Fibroblast of skin of scalp (primary cell): ENCODE data around the gene USHBP1.

Experiments used
- DNase-seq: peaks from one replicate; pipeline ENCODE4 v3.0.0-alpha.2; 2013

The USHBP1 gene

DNA sequence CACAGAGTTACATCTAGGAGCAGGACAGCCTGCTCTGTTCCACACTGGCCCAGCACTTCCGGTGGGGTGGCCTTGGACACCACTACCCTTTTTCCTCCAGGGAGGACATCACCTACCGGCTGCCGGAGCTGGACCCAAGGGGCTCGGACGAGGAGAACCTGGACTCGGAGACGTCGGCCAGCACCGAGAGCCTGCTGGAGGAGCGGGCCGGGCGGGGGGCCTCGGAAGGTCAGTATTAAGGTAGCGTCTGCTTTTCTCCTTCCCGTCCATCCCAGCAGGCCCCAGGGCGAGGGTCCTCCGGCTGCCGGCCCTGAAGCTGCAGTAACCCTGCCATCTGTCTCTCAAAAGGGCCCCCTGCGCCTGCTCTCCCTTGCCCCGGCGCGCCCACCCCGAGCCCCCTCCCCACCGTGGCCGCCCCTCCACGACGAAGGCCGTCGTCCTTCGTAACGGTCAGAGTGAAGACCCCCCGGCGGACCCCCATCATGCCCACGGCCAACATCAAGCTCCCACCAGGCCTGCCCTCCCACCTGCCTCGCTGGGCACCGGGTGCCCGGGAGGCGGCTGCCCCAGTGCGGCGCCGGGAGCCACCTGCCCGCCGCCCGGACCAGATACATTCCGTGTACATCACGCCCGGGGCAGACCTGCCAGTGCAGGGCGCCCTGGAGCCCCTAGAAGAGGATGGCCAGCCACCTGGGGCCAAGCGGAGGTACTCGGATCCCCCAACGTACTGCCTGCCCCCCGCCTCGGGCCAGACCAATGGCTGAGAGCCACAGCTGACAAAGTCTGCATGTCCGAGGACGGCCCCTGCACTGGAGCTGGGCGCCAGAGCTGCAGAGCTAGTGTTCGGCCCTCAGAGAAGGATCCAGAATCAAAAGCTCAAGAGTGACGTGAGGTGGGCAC lies 52.7 kb downstream of the USHBP1 start:
- no peak for DNase-seq

- DNase-seq: no peak
Measured at GRCh38 chr19:17210296-17210695, 54.2 kb downstream of the USHBP1 start.

GRCh38 chr19:17209126-17210036 lies 55.2 kb downstream of the USHBP1 start:
- peak; percentile 48 for DNase-seq

DNA sequence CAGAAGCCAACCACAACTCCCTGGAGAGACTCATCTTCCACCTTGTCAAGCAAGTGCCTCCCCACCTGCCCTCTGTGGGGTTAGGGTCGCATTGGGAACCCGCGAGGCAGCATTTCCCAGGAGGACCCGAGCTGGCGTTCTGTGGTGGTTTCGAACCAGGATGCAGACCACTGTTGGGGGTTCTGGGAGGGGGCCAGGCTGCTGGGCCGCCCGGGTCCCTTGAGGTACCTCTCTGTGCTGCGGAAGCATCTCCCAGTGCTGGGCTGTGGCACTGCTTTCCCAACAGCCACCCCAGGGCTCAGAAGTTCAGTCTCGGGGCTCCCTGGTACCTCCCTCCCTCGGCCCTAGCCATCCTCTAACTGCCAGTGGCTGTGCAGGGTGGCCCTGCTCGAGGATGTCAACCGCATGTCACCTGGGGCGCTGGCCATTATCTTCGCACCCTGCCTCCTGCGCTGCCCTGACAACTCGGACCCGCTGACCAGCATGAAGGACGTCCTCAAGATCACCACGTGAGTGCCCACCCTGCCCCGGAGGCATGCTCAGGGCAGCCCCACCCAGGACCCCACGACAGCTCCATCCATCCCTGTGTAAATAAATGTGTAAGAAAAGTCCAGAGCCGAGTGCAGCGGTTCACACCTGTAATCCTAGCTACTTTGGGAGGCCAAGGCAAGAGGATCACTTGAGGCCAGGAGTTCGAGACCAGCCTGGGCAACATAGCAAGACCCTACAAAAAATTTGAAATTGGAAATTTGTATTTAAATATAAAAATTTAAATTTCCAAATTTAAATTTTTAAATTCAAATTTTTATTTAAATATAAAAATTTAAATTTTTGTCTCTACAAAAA lies 57.6 kb downstream of the USHBP1 start:
- no peak for DNase-seq

DNA sequence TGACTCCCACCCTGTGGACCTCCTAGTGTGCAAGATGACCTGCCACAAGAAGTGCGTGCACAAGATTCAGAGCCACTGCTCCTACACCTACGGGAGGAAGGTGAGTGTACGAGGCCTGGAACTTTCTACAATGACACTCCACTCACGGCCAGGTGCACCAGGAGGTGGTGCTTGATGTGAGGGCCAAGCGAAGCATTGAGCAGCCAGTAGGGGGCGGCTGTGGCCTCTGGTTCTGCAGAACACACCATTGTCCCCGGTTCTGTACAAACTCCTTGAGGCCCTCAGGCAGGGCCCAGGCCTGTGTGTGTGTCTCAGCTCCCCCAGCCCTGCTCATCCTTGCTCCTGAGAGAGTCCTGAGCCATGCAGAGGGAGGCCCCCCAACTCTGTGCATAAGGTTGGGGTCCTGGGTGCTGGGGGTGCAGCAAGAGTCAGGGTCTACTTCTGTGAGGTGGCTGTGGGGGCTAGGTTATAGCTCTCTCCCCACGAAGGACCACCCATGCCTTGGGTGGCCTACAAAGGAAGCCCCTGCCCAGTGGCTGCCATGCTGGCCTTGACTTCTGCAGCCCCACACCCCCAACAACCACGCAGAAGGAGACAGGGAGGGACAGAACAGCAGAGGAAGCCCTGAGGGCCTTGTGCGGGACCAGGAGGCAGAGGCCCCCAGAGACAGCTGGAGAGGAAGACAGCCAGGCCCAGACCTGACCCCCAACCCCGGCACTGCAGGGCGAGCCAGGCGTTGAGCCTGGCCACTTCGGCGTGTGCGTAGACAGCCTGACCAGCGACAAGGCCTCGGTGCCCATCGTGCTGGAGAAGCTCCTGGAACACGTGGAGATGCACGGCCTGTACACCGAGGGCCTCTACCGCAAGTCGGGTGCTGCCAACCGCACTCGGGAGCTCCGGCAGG lies 59.1 kb downstream of the USHBP1 start:
- DNase-seq: peak; percentile 27

DNA sequence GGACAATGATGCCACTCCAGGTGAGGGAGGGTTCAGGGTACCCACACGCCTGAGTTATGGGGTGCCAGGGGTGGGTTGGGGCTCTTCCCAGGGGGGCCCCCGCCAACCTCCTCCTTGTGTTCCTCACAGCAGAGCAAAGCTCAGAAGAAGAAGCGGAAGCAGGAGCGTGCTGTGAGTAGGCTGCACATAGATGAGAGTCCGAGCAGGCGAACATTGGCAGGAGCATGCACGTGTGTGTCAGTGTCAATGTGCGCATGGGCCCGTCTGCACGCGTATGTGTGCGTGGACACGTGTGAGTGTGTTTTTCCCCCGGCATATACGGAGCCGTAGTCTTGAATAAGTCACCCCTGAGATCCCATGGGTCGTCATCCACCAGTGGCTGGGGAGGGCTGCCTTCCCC lies 61.8 kb downstream of the USHBP1 start:
- DNase-seq: no peak

GRCh38 chr19:17202249-17202648 lies 62.3 kb downstream of the USHBP1 start:
- no peak for DNase-seq

DNA sequence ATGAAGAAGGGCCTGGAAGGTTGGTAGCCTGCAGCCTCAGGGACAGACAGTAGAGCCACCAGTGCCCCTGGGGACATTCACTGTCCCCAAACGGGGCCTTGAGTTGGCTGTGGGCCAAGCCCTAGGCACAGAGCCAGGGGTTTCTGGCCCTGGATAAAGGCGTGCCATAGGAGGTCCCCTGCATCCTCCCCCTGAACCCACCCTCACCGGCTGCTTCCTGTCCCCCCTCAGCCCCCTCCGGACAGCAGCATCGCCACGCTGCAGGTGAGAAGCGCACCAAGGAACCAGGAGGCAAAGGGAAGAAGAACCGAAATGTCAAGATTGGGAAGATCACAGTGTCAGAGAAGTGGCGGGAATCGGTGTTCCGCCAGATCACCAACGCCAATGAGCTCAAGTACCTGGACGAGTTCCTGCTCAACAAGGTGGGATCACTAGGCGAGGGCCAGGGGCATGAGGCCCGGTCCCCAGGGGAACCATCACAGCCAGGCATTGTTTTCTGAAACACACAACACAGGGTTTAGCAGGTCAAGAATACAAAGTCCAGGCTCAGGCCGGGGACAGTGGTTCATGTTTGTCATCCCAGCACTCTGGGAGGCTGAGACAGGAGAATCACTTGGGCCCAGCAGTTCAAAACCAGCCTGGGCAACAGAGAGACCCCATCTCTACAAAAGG lies 64.0 kb downstream of the USHBP1 start:
- no peak for DNase-seq
